ENCODE measurements around the gene GASK1A.

The GASK1A gene

DNA sequence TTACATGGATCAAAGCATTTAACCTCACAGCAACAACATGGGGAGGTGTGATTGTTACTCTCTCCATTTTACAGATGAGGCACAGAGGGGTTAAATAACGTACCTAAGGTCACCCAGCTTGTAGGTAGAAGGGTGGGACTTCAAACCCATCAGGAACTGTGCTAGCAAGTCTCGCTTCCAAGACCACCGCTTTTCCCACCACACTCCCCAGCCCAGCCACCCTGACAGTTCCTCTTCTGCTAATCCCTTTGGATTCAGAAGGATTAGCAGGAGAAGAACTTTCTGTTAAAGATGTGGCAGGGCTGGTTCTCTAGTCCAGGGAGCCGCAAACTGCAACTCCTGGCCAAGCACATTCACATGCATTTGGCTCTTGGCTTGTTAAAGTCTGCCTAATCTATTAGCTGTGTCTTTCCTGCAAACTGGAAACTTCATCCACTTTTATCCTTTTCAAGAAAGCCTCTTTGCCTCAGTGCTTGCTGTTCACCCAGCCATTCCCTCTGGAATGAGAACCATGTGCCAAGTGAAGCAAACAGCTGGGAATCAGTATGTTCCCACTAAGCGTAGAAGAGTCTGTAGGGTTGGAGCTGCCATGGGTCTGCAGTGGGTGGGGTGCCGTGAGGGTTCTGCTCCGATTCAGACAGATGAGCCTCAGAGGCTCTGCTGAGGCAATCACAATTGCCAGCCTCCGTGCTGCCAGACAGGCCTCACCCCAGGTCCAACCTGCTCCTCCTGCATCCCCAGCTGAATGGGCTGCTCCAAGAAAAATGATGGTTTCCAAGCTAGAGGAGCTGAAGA lies 82.2 kb downstream of the GASK1A start:
- TF ChIP-seq, protein P1, sequence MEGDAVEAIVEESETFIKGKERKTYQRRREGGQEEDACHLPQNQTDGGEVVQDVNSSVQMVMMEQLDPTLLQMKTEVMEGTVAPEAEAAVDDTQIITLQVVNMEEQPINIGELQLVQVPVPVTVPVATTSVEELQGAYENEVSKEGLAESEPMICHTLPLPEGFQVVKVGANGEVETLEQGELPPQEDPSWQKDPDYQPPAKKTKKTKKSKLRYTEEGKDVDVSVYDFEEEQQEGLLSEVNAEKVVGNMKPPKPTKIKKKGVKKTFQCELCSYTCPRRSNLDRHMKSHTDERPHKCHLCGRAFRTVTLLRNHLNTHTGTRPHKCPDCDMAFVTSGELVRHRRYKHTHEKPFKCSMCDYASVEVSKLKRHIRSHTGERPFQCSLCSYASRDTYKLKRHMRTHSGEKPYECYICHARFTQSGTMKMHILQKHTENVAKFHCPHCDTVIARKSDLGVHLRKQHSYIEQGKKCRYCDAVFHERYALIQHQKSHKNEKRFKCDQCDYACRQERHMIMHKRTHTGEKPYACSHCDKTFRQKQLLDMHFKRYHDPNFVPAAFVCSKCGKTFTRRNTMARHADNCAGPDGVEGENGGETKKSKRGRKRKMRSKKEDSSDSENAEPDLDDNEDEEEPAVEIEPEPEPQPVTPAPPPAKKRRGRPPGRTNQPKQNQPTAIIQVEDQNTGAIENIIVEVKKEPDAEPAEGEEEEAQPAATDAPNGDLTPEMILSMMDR (IDR thresholded peaks at IDR 0.05): no peak

DNA sequence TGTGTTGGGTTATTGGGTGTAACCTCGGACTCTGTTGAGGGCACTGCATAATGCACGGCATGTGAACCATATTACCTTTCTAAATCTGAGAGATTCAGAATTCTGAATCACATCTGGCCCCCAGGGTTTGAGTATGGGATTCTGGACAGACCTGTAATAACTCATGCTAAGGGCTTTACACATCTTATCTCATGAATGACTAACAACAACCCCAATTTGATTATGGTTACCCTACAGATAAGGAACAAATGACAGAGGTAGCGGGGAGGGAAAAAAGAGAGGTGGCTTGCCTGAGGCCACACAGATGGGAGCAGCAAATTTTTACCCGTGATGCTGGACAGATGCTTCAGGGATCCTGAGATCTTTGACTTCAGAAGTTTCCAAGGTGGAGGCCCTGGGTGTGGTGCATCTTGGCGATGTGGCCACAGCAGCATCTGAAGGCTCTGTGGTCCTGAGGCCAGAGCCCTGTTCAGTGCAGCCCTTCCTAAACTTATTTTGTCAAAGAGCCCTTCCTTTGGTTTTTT lies 83.0 kb downstream of the GASK1A start:
- TF ChIP-seq, protein P1 (IDR thresholded peaks at IDR 0.05): no peak

DNA sequence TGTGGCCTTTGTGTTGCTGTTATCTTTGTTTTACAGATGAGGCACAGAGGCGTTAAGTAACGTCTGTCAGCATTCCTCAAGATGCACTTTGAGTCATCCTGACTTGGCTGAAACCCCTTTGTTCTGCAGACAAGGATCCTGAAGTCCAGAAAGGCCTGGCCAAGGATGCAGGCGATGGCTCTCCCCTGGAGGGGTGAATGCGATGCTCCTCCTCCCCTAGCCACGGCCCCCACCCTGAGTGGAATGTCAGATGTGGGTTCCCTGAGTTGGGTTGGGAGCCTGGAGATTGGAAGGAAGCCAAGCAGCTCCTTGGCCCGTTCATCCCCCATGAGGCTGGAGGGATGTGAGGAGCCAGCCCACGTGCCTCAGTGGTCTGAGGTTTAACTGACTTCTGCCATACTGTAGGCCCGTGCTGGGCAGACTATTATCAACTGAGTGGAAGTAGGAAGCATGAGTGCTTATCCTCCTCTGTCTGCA lies 83.5 kb downstream of the GASK1A start:
- TF ChIP-seq, protein P1 (IDR thresholded peaks at IDR 0.05): no peak

DNA sequence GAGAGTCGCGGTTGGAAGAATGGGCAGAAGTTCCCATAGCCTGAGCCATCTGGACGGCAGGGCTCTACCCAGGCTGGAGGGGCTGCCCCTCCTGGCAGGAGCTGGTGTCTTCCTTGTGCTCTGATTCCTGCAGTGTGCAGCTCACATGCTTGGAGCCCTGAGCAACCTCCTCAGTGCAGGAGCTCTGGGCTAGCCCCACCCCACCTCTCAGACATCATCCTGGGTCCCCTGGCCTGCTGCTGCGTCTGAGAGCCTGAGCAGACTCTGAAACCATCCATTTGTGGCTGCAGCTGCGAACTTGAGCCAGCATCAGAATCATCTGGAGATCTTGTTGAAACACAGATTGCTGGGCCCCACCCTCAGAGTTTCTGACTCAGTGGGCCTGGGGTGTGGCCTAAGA lies 84.0 kb downstream of the GASK1A start:
- TF ChIP-seq, protein P1 (IDR thresholded peaks at IDR 0.05): no peak

DNA sequence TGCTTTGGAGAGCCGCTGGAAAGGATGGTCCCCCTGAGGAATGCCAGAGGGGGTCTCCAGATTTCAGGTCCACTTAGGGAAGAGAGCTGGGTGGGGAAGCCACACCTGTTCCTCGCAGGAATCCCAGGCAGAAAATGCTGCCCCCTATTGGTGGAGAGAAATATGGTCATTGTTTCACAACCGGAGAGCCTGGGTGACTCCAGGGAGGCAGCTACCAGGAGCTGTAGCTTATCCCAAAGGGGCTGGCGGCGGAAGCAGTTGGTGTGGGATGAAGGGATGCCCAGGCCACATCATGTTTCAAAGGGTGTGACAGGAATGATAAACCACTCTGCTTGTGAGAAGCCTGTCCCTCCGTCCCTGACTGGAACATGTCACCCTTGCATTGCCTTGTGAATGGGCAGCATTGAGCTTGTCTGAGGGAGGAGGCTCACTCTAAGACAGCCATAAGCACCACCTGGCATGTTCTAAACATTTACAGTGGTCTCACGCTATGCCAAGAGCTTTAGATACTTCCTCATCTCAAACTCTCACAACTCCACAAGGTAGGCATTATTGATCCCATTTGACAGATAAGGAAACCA lies 92.3 kb downstream of the GASK1A start:
- TF ChIP-seq, protein P1 (IDR thresholded peaks at IDR 0.05): peak; percentile 51

DNA sequence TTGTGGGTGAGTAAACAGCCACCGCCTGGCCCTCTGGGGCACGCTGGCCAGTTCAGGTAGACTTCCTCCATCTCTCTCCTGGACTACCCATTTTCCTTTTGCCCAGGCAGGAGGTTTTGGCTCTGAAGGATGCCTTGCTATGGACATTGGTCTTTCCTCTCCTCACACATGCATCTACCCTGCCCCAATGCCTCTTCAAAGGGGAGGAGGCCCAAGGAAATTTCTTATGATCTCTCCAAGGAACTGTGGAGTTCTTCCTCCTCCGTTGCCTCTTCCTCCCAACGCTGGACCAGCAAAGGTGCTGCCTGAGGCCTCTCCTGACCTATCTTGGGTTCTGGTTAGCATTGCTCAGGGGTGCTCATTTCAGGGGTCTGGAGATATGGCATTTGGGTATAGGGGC lies 93.2 kb downstream of the GASK1A start:
- TF ChIP-seq, protein P1 (IDR thresholded peaks at IDR 0.05): no peak

DNA sequence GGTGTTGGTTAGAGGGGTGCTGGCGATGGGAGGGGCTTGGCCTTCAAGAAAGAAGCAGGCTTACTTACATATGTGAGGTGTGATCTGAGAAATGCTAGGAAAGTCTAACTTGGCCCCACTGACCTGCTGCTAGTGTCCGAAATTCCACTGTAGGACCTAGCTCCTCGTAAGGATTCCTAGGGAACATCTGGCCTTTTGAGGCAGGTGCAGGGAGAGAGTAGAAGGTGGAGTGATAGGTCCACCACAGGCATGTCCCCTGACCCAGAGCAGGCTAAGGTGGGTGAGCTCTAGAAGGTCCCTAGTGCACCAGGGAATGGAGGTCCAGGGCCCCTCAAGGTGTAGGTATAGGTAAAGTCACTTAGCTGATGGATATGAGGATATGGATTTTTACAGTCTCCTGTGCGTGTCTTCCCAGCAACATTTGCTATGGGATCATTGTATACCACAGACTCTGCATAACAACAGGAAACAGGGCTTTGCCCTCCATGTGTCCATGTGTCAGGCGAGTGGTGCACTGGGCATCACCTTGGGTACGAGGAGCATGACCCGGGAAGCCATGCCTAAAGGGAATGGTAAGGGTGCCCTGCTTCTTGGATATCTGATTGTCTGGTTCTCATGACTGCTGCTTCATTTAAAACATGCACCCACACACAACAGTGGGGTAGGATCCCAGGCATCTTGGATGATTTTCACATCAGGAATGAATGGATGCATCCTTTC lies 94.2 kb downstream of the GASK1A start:
- TF ChIP-seq, protein P1 (IDR thresholded peaks at IDR 0.05): no peak
